Progenitor cell of endocrine pancreas (in vitro differentiated cells): ENCODE data around the gene ADAT3. TPM values are rescaled to one million over a fixed set of nuclear protein-coding genes. Genes with fewer than 3 reads are reported as not detected.

Experiments
- DNase-seq: peaks from one replicate; pipeline ENCODE4 v3.0.0; 2021; ENCODE audit warnings: low spot score; ENCODE audit not compliant: unreplicated experiment
- H3K27ac Mint-ChIP-seq: 2 replicates; pipeline ENCODE4 v1.8.0; 2021; ENCODE audit warnings: mild to moderate bottlenecking, moderate library complexity, mixed read lengths
- H3K27me3 Mint-ChIP-seq: 2 replicates; pipeline ENCODE4 v1.8.0; 2021; ENCODE audit warnings: mixed read lengths
- H3K36me3 Mint-ChIP-seq: 2 replicates; pipeline ENCODE4 v1.8.0; 2022; ENCODE audit warnings: mixed read lengths; ENCODE audit not compliant: insufficient read depth
- H3K4me1 Mint-ChIP-seq: 2 replicates; pipeline ENCODE4 v1.8.0; 2021; ENCODE audit warnings: low read depth, mixed read lengths
- H3K4me3 Mint-ChIP-seq: 2 replicates; pipeline ENCODE4 v1.8.0; 2021; ENCODE audit warnings: low read depth, mild to moderate bottlenecking, moderate library complexity, mixed read lengths
- H3K9me3 Mint-ChIP-seq: 2 replicates; pipeline ENCODE4 v1.8.0; 2021; ENCODE audit warnings: low read depth, mixed read lengths
- total RNA-seq: library from RNA; stranded (reverse); gene quantifications from 2 replicates; pipeline ENCODE4 v1.2.1, GENCODE V29; 2021
- TF ChIP-seq, protein P1 (sequence below): fragments of 200-600 bp; sonication (generic); IDR thresholded peaks from one replicate; pipeline ENCODE4 v1.5.0; 2021; ENCODE audit warnings: antibody characterized with exemption, mild to moderate bottlenecking; ENCODE audit not compliant: unreplicated experiment

The ADAT3 gene
- total RNA-seq, 1 donor from 2014 or later, result 14.1 TPM

DNA sequence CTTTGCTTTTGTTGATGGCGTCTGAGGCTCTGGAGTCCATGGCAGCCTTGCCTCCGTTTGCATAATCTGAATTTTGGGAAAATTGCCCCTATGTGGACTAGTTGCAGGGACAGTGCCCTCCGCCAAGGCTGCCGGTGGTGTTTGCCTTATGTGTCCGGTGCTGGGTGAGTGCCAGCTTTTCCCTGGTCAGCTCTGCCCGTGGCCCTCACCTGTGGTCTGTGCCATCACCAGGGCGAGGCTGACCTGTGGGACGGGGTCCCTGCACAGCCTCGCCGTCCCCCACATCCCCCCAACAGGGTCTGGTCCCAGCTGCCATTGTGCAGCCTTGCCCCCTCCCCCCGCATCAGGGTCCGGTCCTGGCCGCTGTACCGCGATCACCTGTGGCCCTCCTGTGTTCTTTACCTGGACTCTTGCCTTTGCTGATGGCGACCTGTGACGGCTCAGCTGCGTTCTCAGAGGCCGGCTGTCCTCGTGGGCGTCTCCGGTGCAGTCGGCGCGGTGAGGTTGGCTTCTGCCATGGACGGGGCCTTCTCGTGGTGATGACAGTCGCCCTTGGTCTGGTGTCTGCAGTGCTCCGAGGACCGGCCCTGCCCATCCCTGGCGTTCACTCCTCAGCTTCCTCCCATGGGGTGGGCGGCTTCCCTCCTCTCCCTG, 48.4 kb downstream of the ADAT3 start:
- Mint-ChIP-seq H3K27me3 (no peaks in the 10 kb centered on the region), H3K27ac (no peak overlapping the region), H3K4me1 (peaks cover 2% of the 10 kb centered on the region), H3K36me3 (peaks cover 2% of the 10 kb centered on the region), H3K9me3 (no peaks in the 10 kb centered on the region), H3K4me3 (no peak overlapping the region)
- no peak for DNase-seq
- TF ChIP-seq, protein P1, sequence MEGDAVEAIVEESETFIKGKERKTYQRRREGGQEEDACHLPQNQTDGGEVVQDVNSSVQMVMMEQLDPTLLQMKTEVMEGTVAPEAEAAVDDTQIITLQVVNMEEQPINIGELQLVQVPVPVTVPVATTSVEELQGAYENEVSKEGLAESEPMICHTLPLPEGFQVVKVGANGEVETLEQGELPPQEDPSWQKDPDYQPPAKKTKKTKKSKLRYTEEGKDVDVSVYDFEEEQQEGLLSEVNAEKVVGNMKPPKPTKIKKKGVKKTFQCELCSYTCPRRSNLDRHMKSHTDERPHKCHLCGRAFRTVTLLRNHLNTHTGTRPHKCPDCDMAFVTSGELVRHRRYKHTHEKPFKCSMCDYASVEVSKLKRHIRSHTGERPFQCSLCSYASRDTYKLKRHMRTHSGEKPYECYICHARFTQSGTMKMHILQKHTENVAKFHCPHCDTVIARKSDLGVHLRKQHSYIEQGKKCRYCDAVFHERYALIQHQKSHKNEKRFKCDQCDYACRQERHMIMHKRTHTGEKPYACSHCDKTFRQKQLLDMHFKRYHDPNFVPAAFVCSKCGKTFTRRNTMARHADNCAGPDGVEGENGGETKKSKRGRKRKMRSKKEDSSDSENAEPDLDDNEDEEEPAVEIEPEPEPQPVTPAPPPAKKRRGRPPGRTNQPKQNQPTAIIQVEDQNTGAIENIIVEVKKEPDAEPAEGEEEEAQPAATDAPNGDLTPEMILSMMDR, result no peak

DNA sequence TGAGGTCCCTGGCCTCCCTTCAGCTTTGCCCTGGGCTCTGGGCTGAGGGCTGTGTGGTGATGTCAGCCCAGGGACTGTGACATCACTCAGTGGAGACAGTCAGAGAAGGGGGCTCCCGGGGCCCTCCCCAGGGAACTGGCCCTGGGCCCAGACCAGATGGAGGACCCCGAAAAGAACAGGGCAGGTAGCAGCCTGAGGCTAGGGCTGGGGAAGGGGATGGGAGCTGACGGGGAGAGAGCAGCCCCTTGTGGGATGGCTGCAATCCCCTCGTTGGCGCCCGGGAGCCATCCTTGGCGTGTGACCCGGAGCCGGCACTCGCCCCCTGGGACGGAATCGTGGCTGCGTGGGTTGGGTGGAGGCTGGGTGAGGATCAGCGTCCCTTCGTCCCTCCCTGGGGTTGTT, 49.3 kb downstream of the ADAT3 start:
- no peaks in the 10 kb centered on the region for H3K27me3 Mint-ChIP-seq

DNA sequence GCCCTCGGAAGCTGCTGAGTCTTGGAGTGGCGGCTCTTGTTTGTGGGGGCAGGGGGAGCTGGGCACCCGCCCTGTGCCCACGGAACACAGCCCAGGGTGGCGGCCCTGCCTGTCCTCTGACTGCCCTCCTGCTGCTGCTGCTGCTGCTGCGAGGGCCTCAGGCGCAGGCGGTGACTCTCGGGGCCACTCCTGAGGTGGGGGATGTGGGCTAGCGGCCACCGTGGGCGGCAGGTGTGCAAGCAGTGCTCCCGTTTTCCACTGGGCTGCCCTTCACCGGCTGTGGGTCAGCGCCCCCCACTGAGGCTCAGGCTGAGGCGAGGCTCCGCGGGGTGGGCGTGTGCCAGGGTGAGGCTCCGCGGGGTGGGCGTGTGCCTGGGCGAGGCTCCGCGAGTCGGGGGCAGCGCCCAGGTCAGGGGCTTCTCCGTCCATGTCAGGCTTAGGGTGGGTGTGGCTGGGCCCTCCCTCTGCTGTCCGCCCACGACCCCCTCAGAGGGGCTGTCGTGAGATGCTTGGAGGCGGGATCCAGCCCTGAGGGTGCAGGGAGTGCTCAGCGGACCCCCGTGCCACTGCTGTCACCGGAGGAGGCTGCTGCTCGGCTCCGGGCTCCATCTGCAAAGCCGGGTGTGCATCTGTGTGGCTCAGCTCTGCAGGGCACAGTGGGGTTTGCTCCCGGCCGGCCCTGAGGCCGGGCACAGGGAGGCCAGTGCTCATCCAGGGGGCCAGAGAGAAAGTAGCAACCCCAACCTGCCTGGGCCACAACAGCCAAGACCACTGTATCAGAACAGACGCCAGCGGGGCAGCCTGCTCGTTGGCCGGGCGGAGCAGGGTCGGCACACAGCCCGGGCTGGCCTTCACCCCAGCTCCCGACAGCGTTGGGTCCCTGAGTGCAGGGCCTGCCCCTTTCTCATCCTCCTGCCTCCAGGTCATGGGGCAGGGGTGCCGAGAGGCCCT, 50.2 kb downstream of the ADAT3 start:
- no peaks in the 10 kb centered on the region for H3K36me3 Mint-ChIP-seq
- no peak for DNase-seq
- no peaks in the 10 kb centered on the region for H3K4me1 Mint-ChIP-seq
- TF ChIP-seq, protein P1, result no peak
- H3K9me3 Mint-ChIP-seq, result no peaks in the 10 kb centered on the region
- H3K27me3 Mint-ChIP-seq, result no peaks in the 10 kb centered on the region
- no peak overlapping the region for H3K4me3 Mint-ChIP-seq
- H3K27ac Mint-ChIP-seq, result no peak overlapping the region

More for the DNA sequence above, 49.3 kb downstream of the ADAT3 start:
- Mint-ChIP-seq H3K36me3 (peaks cover 2% of the 10 kb centered on the region), H3K4me3 (no peak overlapping the region), H3K27ac (no peak overlapping the region), H3K9me3 (no peaks in the 10 kb centered on the region), H3K4me1 (no peaks in the 10 kb centered on the region)
- no peak for DNase-seq
- TF ChIP-seq, protein P1, result no peak

DNA sequence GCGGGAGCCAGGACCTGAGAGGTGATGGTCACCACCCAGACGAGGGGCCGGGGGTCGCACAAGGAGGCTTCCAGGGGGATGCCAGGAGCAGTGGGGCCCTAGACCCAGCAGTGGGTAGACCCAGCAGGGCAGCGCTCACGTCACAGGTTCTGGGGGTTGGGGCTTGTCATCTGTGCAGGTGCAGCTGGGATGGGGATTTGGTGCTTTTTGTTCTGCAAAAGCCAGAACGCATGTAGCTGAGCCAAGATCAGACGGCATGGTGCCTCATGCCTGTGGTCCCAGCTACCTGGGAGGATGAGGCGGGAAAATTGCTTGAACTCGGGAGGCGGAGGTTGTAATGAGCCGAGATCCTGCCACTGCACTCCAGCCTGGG, 50.9 kb downstream of the ADAT3 start:
- Mint-ChIP-seq H3K4me1 (no peaks in the 10 kb centered on the region), H3K4me3 (no peak overlapping the region), H3K9me3 (no peaks in the 10 kb centered on the region), H3K27me3 (no peaks in the 10 kb centered on the region), H3K36me3 (no peaks in the 10 kb centered on the region), H3K27ac (no peak overlapping the region)
- DNase-seq, result no peak
- TF ChIP-seq, protein P1, result no peak

DNA sequence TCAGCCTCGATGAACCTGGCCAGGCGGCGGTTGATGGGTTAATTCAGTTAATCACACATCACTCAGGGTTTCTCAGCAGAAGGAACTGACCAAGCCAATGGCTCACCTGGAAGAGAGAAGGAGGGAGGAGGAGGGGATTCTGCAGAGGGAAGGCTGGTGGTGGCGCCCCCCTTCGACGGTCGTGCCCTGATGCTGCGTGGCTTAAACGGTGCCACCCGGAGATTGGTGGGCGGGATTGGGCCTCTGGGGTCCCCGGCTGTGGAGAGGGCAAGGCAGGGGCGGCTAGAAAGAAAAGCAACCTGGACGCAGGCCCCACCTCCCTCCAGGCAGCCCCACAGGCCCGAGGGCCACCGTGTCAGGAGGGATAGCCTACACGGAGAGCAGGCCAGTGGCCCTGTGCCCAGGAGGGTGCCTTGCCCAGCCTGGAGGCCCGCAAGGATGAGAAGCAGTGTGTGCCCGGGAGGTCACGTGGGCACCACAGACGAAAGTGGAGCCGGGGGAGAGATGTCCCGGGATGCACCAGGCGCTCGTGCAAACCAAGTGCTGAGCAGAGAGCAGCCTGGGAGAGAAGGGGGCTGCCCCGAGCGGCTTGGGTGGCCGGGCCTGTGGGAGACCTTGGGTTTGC, 51.8 kb downstream of the ADAT3 start:
- TF ChIP-seq, protein P1, result no peak
- Mint-ChIP-seq H3K27ac (no peak overlapping the region), H3K4me1 (no peaks in the 10 kb centered on the region), H3K4me3 (no peak overlapping the region), H3K27me3 (no peaks in the 10 kb centered on the region), H3K9me3 (no peaks in the 10 kb centered on the region), H3K36me3 (no peaks in the 10 kb centered on the region)
- DNase-seq, result no peak
